ENCODE measurements around the gene ELAVL2.

GRCh38 chr9:23731353-23731752 is 94.7 kb downstream of the ELAVL2 start:
- no peak for TF ChIP-seq EZH2 (IDR thresholded peaks at IDR 0.05; ENCODE audit: low read depth)
- TF ChIP-seq, protein P1, sequence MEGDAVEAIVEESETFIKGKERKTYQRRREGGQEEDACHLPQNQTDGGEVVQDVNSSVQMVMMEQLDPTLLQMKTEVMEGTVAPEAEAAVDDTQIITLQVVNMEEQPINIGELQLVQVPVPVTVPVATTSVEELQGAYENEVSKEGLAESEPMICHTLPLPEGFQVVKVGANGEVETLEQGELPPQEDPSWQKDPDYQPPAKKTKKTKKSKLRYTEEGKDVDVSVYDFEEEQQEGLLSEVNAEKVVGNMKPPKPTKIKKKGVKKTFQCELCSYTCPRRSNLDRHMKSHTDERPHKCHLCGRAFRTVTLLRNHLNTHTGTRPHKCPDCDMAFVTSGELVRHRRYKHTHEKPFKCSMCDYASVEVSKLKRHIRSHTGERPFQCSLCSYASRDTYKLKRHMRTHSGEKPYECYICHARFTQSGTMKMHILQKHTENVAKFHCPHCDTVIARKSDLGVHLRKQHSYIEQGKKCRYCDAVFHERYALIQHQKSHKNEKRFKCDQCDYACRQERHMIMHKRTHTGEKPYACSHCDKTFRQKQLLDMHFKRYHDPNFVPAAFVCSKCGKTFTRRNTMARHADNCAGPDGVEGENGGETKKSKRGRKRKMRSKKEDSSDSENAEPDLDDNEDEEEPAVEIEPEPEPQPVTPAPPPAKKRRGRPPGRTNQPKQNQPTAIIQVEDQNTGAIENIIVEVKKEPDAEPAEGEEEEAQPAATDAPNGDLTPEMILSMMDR (conservative IDR thresholded peaks at IDR 0.05) = no peak
